Peyer's patch (tissue), 4 donors: Measurements from ENCODE around the gene NOS1.

Source experiments
- POLR2A ChIP-seq, 2 donors: fragments of 450-650 bp; IDR thresholded peaks; one replicate each; pipeline ENCODE4 v1.5.1; 2017; ENCODE audit warnings: antibody characterized with exemption in 2 of 2, mild to moderate bottlenecking in 2 of 2, moderate library complexity in 2 of 2
- TF ChIP-seq, protein P1 (sequence below), 6 experiments: fragments of 450-650 bp in 4 of 6; fragments of 200-600 bp in 2 of 6; sonication (generic) in 1 of 6; IDR thresholded peaks; one replicate each; pipeline ENCODE4 v1.5.1; 2017 to 2019; ENCODE audit warnings: antibody characterized with exemption in 6 of 6, mild to moderate bottlenecking in 3 of 6, moderate library complexity in 1 of 6

DNA sequence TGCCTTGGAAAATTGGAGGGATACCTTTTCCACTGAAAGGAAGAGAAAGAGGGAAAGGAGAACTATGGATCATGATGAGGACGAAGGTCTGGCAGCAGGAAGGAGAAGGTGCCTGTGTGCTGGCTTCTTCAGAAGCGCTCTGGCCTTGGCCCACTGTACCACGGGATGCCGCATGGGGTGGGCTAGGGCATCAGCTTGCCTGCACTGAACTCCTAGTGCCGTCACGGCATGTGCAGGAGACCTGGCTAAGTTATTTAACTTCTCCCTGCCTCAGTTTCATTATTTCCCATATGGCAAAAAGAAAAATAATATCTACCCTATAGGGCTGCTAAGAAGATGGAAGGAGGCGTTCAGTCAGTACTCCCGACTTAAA is 199.3 kb downstream of the NOS1 start:
- TF ChIP-seq POLR2A (IDR thresholded peaks at IDR 0.05): no peak
- TF ChIP-seq, protein P1, sequence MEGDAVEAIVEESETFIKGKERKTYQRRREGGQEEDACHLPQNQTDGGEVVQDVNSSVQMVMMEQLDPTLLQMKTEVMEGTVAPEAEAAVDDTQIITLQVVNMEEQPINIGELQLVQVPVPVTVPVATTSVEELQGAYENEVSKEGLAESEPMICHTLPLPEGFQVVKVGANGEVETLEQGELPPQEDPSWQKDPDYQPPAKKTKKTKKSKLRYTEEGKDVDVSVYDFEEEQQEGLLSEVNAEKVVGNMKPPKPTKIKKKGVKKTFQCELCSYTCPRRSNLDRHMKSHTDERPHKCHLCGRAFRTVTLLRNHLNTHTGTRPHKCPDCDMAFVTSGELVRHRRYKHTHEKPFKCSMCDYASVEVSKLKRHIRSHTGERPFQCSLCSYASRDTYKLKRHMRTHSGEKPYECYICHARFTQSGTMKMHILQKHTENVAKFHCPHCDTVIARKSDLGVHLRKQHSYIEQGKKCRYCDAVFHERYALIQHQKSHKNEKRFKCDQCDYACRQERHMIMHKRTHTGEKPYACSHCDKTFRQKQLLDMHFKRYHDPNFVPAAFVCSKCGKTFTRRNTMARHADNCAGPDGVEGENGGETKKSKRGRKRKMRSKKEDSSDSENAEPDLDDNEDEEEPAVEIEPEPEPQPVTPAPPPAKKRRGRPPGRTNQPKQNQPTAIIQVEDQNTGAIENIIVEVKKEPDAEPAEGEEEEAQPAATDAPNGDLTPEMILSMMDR (IDR thresholded peaks at IDR 0.05): no peak
